Measurements from ENCODE around the gene ABCG1.

GRCh38 chr21:42208801-42209490 lies 10.0 kb upstream of the ABCG1 start:
- no peak for TF ChIP-seq POLR2A (IDR thresholded peaks at IDR 0.05; ENCODE audit: low read length)
- TF ChIP-seq GATA1 (IDR thresholded peaks at IDR 0.05; ENCODE audit: low read depth, low read length), result no peak
